H9 (cell line): ENCODE results near the gene MDH2. TPM values are rescaled to one million over a fixed set of nuclear protein-coding genes. Genes with fewer than 3 reads are reported as not detected.

Source experiments
- DNase-seq: peaks from one replicate; pipeline ENCODE4 v3.0.0-alpha.2; 2017
- H2AFZ ChIP-seq: one replicate; pipeline ENCODE4 v1.6.1; 2013; ENCODE audit warnings: mild to moderate bottlenecking, low read length, control low read depth, moderate library complexity
- H2AK5ac ChIP-seq: 2 replicates; pipeline ENCODE4 v1.6.1; 2013; ENCODE audit warnings: low read length, control low read depth, mixed read lengths; ENCODE audit not compliant: insufficient read length
- H2BK120ac ChIP-seq: one replicate; pipeline ENCODE4 v1.6.1; 2013; ENCODE audit warnings: low read depth, mild to moderate bottlenecking, low read length, control low read depth, inconsistent platforms; ENCODE audit not compliant: poor library complexity, severe bottlenecking
- H2BK12ac ChIP-seq: 2 replicates; pipeline ENCODE4 v1.6.1; 2013; ENCODE audit warnings: low read length, control low read depth, mixed read lengths, low read depth; ENCODE audit not compliant: insufficient read length
- H2BK15ac ChIP-seq: 2 replicates; pipeline ENCODE4 v1.6.1; 2013; ENCODE audit warnings: low read depth, low read length, control low read depth
- H2BK20ac ChIP-seq: one replicate; pipeline ENCODE4 v1.6.1; 2013; ENCODE audit warnings: low read depth, mild to moderate bottlenecking, low read length, control low read depth, inconsistent platforms; ENCODE audit not compliant: poor library complexity, severe bottlenecking
- H2BK5ac ChIP-seq: 2 replicates; pipeline ENCODE4 v1.6.1; 2013; ENCODE audit warnings: low read length, control low read depth, mixed read lengths; ENCODE audit not compliant: insufficient read length
- H3K14ac ChIP-seq: 2 replicates; pipeline ENCODE4 v1.6.1; 2013; ENCODE audit warnings: low read length, control low read depth; ENCODE audit not compliant: insufficient read depth
- H3K18ac ChIP-seq: 2 replicates; pipeline ENCODE4 v1.6.1; 2013; ENCODE audit warnings: low read depth, mild to moderate bottlenecking, mixed read lengths, low read length, control low read depth; ENCODE audit not compliant: insufficient read length
- H3K23ac ChIP-seq: 2 replicates; pipeline ENCODE4 v1.6.1; 2013; ENCODE audit warnings: low read length, control low read depth, mixed read lengths, low read depth; ENCODE audit not compliant: insufficient read length
- H3K23me2 ChIP-seq: 2 replicates; pipeline ENCODE4 v1.6.1; 2013; ENCODE audit warnings: low read depth, mild to moderate bottlenecking, mixed read lengths, low read length, control low read depth; ENCODE audit not compliant: insufficient read length, poor library complexity, severe bottlenecking
- H3K27ac ChIP-seq: 2 replicates; pipeline ENCODE4 v1.5.1; 2013; ENCODE audit warnings: low read length, control low read depth, mixed read lengths, low read depth; ENCODE audit not compliant: insufficient read length
- H3K27me3 ChIP-seq: 2 replicates; pipeline ENCODE4 v1.6.1; 2013; ENCODE audit warnings: low read length, control low read depth, inconsistent platforms; ENCODE audit not compliant: insufficient read depth
- H3K4ac ChIP-seq: 2 replicates; pipeline ENCODE4 v1.6.1; 2013; ENCODE audit warnings: low read depth, mild to moderate bottlenecking, control low read depth, inconsistent platforms, low read length, moderate library complexity
- H3K4me1 ChIP-seq: 2 replicates; pipeline ENCODE4 v1.6.1; 2013; ENCODE audit warnings: low read length, control low read depth, inconsistent platforms; ENCODE audit not compliant: insufficient read depth
- H3K4me2 ChIP-seq: 2 replicates; pipeline ENCODE4 v1.6.1; 2013; ENCODE audit warnings: low read length, control low read depth, mixed read lengths; ENCODE audit not compliant: insufficient read length, insufficient read depth
- H3K56ac ChIP-seq: 2 replicates; pipeline ENCODE4 v1.6.1; 2013; ENCODE audit warnings: low read depth, mild to moderate bottlenecking, mixed read lengths, low read length, control low read depth; ENCODE audit not compliant: insufficient read length
- H3K79me1 ChIP-seq: 2 replicates; pipeline ENCODE4 v1.6.1; 2013; ENCODE audit warnings: low read depth, mild to moderate bottlenecking, moderate library complexity, low read length, control low read depth, inconsistent platforms; ENCODE audit not compliant: insufficient read depth, poor library complexity, severe bottlenecking
- H3K79me2 ChIP-seq: 2 replicates; pipeline ENCODE4 v1.6.1; 2013; ENCODE audit warnings: low read length, control low read depth, inconsistent platforms; ENCODE audit not compliant: insufficient read depth
- H3K9ac ChIP-seq: 2 replicates; pipeline ENCODE4 v1.6.1; 2013; ENCODE audit warnings: low read length, control low read depth, mixed read lengths; ENCODE audit not compliant: insufficient read length; ENCODE audit errors: extremely low read depth
- H3K9me3 ChIP-seq: one replicate; pipeline ENCODE4 v1.6.1; 2013; ENCODE audit warnings: low read depth, low read length, inconsistent platforms; ENCODE audit not compliant: control insufficient read depth
- H3T11ph ChIP-seq: one replicate; pipeline ENCODE4 v1.6.1; 2013; ENCODE audit warnings: mild to moderate bottlenecking, low read length, control low read depth, inconsistent platforms
- H4K20me1 ChIP-seq: one replicate; pipeline ENCODE4 v1.6.1; 2013; ENCODE audit not compliant: control insufficient read depth, insufficient read length, insufficient read depth
- H4K5ac ChIP-seq: 2 replicates; pipeline ENCODE4 v1.6.1; 2013; ENCODE audit warnings: low read depth, mild to moderate bottlenecking, mixed read lengths, low read length, control low read depth; ENCODE audit not compliant: insufficient read length
- H4K8ac ChIP-seq: replicated peaks from 2 replicates; pipeline ENCODE4 v1.6.1; 2013; ENCODE audit warnings: low read length, control low read depth, mixed read lengths, low read depth; ENCODE audit not compliant: insufficient read length
- H4K91ac ChIP-seq: 2 replicates; pipeline ENCODE4 v1.6.1; 2013; ENCODE audit warnings: low read depth, mild to moderate bottlenecking, moderate library complexity, mixed read lengths, low read length, control low read depth; ENCODE audit not compliant: insufficient read length
- H3K27ac Mint-ChIP-seq, 3 experiments: 2 replicates in 2 of 3; 3 replicates in 1 of 3; pipeline ENCODE4 v1.8.0; 2020 to 2021; ENCODE audit warnings: mixed read lengths in 3 of 3, mild to moderate bottlenecking in 1 of 3, moderate library complexity in 1 of 3
- H3K27me3 Mint-ChIP-seq: 2 replicates; pipeline ENCODE4 v1.8.0; 2021; ENCODE audit warnings: low read depth, mild to moderate bottlenecking, moderate library complexity, mixed read lengths
- H3K36me3 Mint-ChIP-seq, 3 experiments: 2 replicates in 2 of 3; 3 replicates in 1 of 3; pipeline ENCODE4 v1.8.0; 2020 to 2021; ENCODE audit warnings: low read depth in 3 of 3, mixed read lengths in 3 of 3; ENCODE audit not compliant: insufficient read depth in 1 of 3
- H3K4me1 Mint-ChIP-seq, 2 experiments: 2 replicates each; pipeline ENCODE4 v1.8.0; 2020; ENCODE audit warnings: mixed read lengths in 2 of 2
- H3K4me3 Mint-ChIP-seq, 2 experiments: 2 replicates in 1 of 2; 3 replicates in 1 of 2; pipeline ENCODE4 v1.8.0; 2020 to 2021; ENCODE audit warnings: mild to moderate bottlenecking in 2 of 2, mixed read lengths in 2 of 2, moderate library complexity in 1 of 2
- H3K9me3 Mint-ChIP-seq, 2 experiments: 2 replicates in 1 of 2; 3 replicates in 1 of 2; pipeline ENCODE4 v1.8.0; 2020; ENCODE audit warnings: mild to moderate bottlenecking in 2 of 2, mixed read lengths in 2 of 2, moderate library complexity in 1 of 2
- WGBS: extraction: QIAGEN DNeasy Blood & Tissue Kit; methylation state at CpG from one replicate; pipeline ENCODE4 v1.1.7; 2013; ENCODE audit warnings: missing lambda C conversion rate, low lambda C conversion rate, mixed read lengths; ENCODE audit not compliant: insufficient read length; ENCODE audit errors: extremely low coverage; 5-methylcytosine and 5-hydroxymethylcytosine counted together
- total RNA-seq: library from RNA; stranded (reverse); gene quantifications from 2 replicates; pipeline ENCODE4 v1.2.1, GENCODE V29; 2021
- TF ChIP-seq, protein P1 (sequence below): fragments of 200-600 bp; sonication (generic); conservative IDR thresholded peaks from 3 replicates; pipeline ENCODE4 v1.8.0; 2021; ENCODE audit warnings: antibody characterized with exemption, mild to moderate bottlenecking

The MDH2 gene
- total RNA-seq, 1 experiment from 2014 or later, result 260 TPM

DNA sequence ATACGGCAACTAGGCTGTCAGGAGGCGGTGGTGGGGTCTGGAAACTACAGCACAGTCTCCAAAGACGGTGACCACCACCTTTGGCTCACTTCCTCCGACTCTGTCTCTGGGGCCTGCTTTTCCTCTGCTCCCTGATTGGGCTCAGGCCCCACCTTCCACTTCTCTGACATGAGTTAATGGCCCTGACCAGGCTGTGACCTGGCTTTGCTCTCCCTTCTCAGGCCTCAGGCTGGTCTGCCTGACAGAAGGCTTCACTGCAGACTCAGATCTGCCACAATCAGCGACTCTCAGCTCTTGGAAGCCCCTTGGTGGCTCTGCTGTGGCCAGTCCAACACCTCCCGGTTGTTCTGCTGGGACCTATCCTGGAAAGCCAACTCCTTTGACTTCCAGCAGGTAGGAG is 7.8 kb upstream of the MDH2 start:
- H2BK120ac ChIP-seq, result no peak overlapping the region
- no peak overlapping the region for H3T11ph ChIP-seq
- no peak overlapping the region for H3K4me2 ChIP-seq
- no peak overlapping the region for H4K5ac ChIP-seq
- no peak overlapping the region for H2AK5ac ChIP-seq
- no peak overlapping the region for H2AFZ ChIP-seq
- no peaks in the 10 kb centered on the region for H3K27me3 Mint-ChIP-seq
- H3K9ac ChIP-seq, result no peak overlapping the region
- H2BK12ac ChIP-seq, result no peak overlapping the region
- no peak overlapping the region for H3K4ac ChIP-seq
- H3K14ac ChIP-seq, result no peak overlapping the region
- no peak overlapping the region for H3K23ac ChIP-seq
- H2BK5ac ChIP-seq, result no peak overlapping the region
- H2BK20ac ChIP-seq, result no peak overlapping the region
- DNase-seq, result no peak
- no peak overlapping the region for H3K4me3 Mint-ChIP-seq
- no peak overlapping the region; a peak in 1 of 7 replicates for H3K27ac Mint-ChIP-seq
- no peak overlapping the region for H2BK15ac ChIP-seq
- H3K56ac ChIP-seq, result no peak overlapping the region
- WGBS, result no CpG with 5 or more reads among the region's 6 CpGs
- peaks cover 3% of the 10 kb centered on the region for H3K79me1 ChIP-seq
- H4K20me1 ChIP-seq, result no peaks in the 10 kb centered on the region
- H3K18ac ChIP-seq, result no peak overlapping the region
- H3K79me2 ChIP-seq, result no peaks in the 10 kb centered on the region
- H3K27ac ChIP-seq, result no peak overlapping the region
- no peaks in the 10 kb centered on the region for H3K23me2 ChIP-seq
- H3K4me1 ChIP-seq, result no peaks in the 10 kb centered on the region
- TF ChIP-seq, protein P1, sequence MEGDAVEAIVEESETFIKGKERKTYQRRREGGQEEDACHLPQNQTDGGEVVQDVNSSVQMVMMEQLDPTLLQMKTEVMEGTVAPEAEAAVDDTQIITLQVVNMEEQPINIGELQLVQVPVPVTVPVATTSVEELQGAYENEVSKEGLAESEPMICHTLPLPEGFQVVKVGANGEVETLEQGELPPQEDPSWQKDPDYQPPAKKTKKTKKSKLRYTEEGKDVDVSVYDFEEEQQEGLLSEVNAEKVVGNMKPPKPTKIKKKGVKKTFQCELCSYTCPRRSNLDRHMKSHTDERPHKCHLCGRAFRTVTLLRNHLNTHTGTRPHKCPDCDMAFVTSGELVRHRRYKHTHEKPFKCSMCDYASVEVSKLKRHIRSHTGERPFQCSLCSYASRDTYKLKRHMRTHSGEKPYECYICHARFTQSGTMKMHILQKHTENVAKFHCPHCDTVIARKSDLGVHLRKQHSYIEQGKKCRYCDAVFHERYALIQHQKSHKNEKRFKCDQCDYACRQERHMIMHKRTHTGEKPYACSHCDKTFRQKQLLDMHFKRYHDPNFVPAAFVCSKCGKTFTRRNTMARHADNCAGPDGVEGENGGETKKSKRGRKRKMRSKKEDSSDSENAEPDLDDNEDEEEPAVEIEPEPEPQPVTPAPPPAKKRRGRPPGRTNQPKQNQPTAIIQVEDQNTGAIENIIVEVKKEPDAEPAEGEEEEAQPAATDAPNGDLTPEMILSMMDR, result no peak
- H4K8ac ChIP-seq, result no peak overlapping the region
- peaks cover 2 to 12% (median 4%) of the 10 kb centered on the region in 3 experiments; a peak in 4 of 7 replicates for H3K36me3 Mint-ChIP-seq
- H3K27me3 ChIP-seq, result no peaks in the 10 kb centered on the region
- no peaks in the 10 kb centered on the region for H3K9me3 Mint-ChIP-seq
- no peaks in the 10 kb centered on the region for H3K9me3 ChIP-seq
- H3K4me1 Mint-ChIP-seq, result peaks cover 4 to 10% of the 10 kb centered on the region in 2 experiments; a peak in 3 of 4 replicates
- no peak overlapping the region for H4K91ac ChIP-seq
